Breast epithelium (tissue), 4 donors: ENCODE measurements around the gene RPL26. TPM values are rescaled to one million over a fixed set of nuclear protein-coding genes. Genes with fewer than 3 reads are reported as not detected.
A peak's percentile ranks its signal among the peaks of the same experiment; 100 is the strongest.

Experiments
- DNase-seq, 2 donors: peaks; one replicate each; pipeline ENCODE4 v3.0.0-alpha.2; 2019; ENCODE audit warnings: low spot score in 2 of 2
- H3K27ac ChIP-seq, 2 donors: fragments of 200-600 bp; sonication (generic) in 1 of 2; one replicate each; pipeline ENCODE4 v1.5.1; 2016 to 2019; ENCODE audit warnings: mild to moderate bottlenecking in 1 of 2
- H3K27me3 ChIP-seq, 2 donors: fragments of 200-600 bp; sonication (generic) in 1 of 2; one replicate each; pipeline versions ENCODE4 v1.5.1 to v1.6.0; 2017 to 2019; ENCODE audit warnings: control low read depth in 1 of 2, mild to moderate bottlenecking in 1 of 2
- H3K36me3 ChIP-seq: fragments of 200-600 bp; one replicate; pipeline ENCODE4 v1.5.1; 2019
- H3K4me1 ChIP-seq, 2 donors: fragments of 200-600 bp; sonication (generic); one replicate each; pipeline ENCODE4 v1.5.1; 2016 to 2019; ENCODE audit warnings: control low read depth in 1 of 2
- H3K4me3 ChIP-seq, 3 donors: fragments of 200-600 bp; sonication (generic); 1 replicate in 2 of 3; 2 replicates in 1 of 3; pipeline ENCODE4 v1.5.1; 2016 to 2019; ENCODE audit warnings: mild to moderate bottlenecking in 3 of 3, moderate library complexity in 2 of 3
- H3K9me3 ChIP-seq, 2 donors: fragments of 200-600 bp; sonication (generic) in 1 of 2; one replicate each; pipeline ENCODE4 v1.5.1; 2016 to 2019; ENCODE audit warnings: control low read depth in 1 of 2
- POLR2A ChIP-seq: fragments of 450-650 bp; IDR thresholded peaks from one replicate; pipeline ENCODE4 v1.6.1; 2016; ENCODE audit warnings: antibody characterized with exemption, mild to moderate bottlenecking, moderate library complexity
- POLR2AphosphoS5 ChIP-seq, 3 donors: sonication (generic); formaldehyde crosslinking; IDR thresholded peaks; one replicate each; pipeline ENCODE4 v1.6.1; 2017; ENCODE audit warnings: antibody characterized with exemption in 3 of 3
- intact Hi-C: fragments of 100-400 bp; cut with DNase I; formaldehyde crosslinking; loops from one replicate; pipeline ENCODE4 v1.15.1; 2023; ENCODE audit warnings: low total_unique reads
- total RNA-seq, 3 donors: library from RNA; depleted of rRNA; stranded (reverse); fragments of >200 nt; gene quantifications; one replicate each; pipeline ENCODE4 v1.1.0, GENCODE V29; 2016
- TF ChIP-seq, protein P1 (sequence below), 3 donors: fragments of 450-650 bp; IDR thresholded peaks; one replicate each; pipeline ENCODE4 v1.5.1; 2016 to 2017; ENCODE audit warnings: antibody characterized with exemption in 3 of 3, mild to moderate bottlenecking in 3 of 3, moderate library complexity in 3 of 3

RPL26 gene
- total RNA-seq, 3 donors from 2014 or later: 3,666 to 5,219 (median 4,419) TPM

GRCh38 chr17:8420041-8420934 lies 37.3 kb upstream of the RPL26 start:
- Histone ChIP-seq H3K4me1 (peaks cover 0 to 6% of the 10 kb centered on the region in 2 donors), H3K36me3 (no peaks in the 10 kb centered on the region), H3K4me3 (no peak overlapping the region), H3K27me3 (no peaks in the 10 kb centered on the region), H3K27ac (peak overlapping the region; percentile 6 to 64), H3K9me3 (no peaks in the 10 kb centered on the region)
- peak; percentile 45 to 64 for DNase-seq
- intact Hi-C loops: no loop called here
- TF ChIP-seq POLR2A (no peak), POLR2AphosphoS5 (IDR thresholded peaks at IDR 0.05) (peak in 2 of 3 donors; percentile 32 to 65)

DNA sequence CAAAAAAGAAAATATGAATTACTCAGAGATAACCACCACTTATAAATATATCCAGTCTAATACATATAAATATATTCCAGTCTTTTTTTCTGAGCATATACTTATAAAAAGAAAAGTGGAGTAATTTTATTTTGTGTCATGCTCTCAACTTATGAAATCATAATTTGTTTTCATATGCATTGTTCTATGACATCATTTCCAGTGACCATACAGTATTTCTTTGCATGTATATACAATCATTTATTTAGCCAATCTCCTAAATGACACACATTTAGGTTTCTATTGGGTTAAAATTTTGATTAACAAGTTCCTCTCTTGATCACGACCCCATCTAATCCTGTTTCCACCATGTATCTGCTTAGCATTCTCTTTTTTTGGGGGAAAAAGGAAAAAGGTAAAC lies 36.3 kb upstream of the RPL26 start:
- intact Hi-C loops: no loop called here
- peaks cover 0 to 6% of the 10 kb centered on the region in 2 donors for H3K4me1 ChIP-seq
- no peak for DNase-seq
- no peak overlapping the region for H3K27ac ChIP-seq
- H3K4me3 ChIP-seq: no peak overlapping the region
- TF ChIP-seq, protein P1, sequence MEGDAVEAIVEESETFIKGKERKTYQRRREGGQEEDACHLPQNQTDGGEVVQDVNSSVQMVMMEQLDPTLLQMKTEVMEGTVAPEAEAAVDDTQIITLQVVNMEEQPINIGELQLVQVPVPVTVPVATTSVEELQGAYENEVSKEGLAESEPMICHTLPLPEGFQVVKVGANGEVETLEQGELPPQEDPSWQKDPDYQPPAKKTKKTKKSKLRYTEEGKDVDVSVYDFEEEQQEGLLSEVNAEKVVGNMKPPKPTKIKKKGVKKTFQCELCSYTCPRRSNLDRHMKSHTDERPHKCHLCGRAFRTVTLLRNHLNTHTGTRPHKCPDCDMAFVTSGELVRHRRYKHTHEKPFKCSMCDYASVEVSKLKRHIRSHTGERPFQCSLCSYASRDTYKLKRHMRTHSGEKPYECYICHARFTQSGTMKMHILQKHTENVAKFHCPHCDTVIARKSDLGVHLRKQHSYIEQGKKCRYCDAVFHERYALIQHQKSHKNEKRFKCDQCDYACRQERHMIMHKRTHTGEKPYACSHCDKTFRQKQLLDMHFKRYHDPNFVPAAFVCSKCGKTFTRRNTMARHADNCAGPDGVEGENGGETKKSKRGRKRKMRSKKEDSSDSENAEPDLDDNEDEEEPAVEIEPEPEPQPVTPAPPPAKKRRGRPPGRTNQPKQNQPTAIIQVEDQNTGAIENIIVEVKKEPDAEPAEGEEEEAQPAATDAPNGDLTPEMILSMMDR (IDR thresholded peaks at IDR 0.05): no peak
- TF ChIP-seq POLR2AphosphoS5 (IDR thresholded peaks at IDR 0.05): no peak
- TF ChIP-seq POLR2A: no peak
- no peaks in the 10 kb centered on the region for H3K9me3 ChIP-seq
- H3K27me3 ChIP-seq: no peaks in the 10 kb centered on the region
- H3K36me3 ChIP-seq: no peaks in the 10 kb centered on the region

DNA sequence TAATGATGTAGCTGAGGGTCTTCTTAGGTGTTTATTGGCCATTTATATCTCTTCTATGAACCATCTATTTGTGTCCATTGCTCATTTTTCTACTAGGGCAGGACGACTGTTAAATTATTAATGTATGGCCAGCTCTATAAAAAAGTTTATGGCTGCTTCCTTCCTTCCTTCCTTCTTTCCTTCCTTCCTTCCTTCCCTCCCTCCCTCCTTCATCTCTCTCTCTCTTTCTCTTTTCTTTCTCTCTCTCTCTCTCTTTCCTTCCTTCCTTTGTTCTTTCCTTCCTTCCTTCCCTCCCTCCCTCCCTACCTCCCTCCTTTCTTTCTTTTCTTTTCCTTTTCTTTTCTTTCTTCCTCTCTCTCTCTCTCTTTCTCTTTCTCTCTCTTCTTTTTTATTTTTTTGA lies 35.5 kb upstream of the RPL26 start:
- Histone ChIP-seq H3K27ac (no peak overlapping the region), H3K4me1 (peaks cover 0 to 6% of the 10 kb centered on the region in 2 donors), H3K27me3 (no peaks in the 10 kb centered on the region), H3K4me3 (no peak overlapping the region), H3K9me3 (no peaks in the 10 kb centered on the region), H3K36me3 (no peaks in the 10 kb centered on the region)
- TF ChIP-seq, protein P1 (IDR thresholded peaks at IDR 0.05): no peak
- TF ChIP-seq POLR2AphosphoS5 (IDR thresholded peaks at IDR 0.05): no peak
- TF ChIP-seq POLR2A: no peak
- no peak for DNase-seq
- intact Hi-C loops: no loop called here

GRCh38 chr17:8417806-8418205 lies 34.8 kb upstream of the RPL26 start:
- Histone ChIP-seq H3K9me3 (no peaks in the 10 kb centered on the region), H3K27ac (no peak overlapping the region), H3K36me3 (no peaks in the 10 kb centered on the region), H3K4me1 (peaks cover 0 to 6% of the 10 kb centered on the region in 2 donors), H3K4me3 (no peak overlapping the region), H3K27me3 (no peaks in the 10 kb centered on the region)
- TF ChIP-seq, protein P1 (IDR thresholded peaks at IDR 0.05): no peak
- DNase-seq: no peak
- intact Hi-C loops: no loop called here

DNA sequence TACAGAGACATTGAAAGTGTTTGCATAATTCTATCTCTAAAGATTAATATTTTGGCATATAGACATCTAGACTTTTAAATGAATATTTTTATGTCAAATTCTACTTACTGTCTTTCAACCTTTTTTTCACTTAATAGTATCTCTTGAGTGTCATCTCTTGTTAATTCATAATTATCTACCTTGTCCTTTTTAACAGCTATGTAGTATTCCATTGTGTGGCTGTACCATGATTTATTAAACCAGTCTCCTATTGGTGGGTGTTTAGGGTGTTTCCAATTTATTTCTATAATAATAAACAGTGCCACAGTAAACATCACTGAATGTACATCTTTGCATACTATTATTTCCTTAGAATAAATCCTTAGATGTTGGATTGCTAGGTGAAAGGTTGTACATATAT lies 30.9 kb upstream of the RPL26 start:
- H3K27ac ChIP-seq: no peak overlapping the region
- intact Hi-C loops: no loop called here
- TF ChIP-seq POLR2AphosphoS5 (IDR thresholded peaks at IDR 0.05): no peak
- TF ChIP-seq, protein P1 (IDR thresholded peaks at IDR 0.05): no peak
- no peak for TF ChIP-seq POLR2A
- H3K4me1 ChIP-seq: no peaks in the 10 kb centered on the region
- no peaks in the 10 kb centered on the region for H3K36me3 ChIP-seq
- no peak overlapping the region for H3K4me3 ChIP-seq
- no peaks in the 10 kb centered on the region for H3K9me3 ChIP-seq
- no peak for DNase-seq
- no peaks in the 10 kb centered on the region for H3K27me3 ChIP-seq
